A673 (cell line): Measurements from ENCODE around the gene NSG2. TPM values are rescaled to one million over a fixed set of nuclear protein-coding genes. Genes with fewer than 3 reads are reported as not detected.

ENCODE experiments used
- BruUV-seq: library from RNA; stranded (reverse); fragments of 400-500 nt; replicated peaks from 2 replicates; lab custom pipeline; 2021; lab: Mats Ljungman, UMichigan
- CTCF ChIA-PET: fragments of 300-600 bp; sonication (Branson Sonifier 250); formaldehyde crosslinking; loops from one replicate; lab custom pipeline; 2022; ENCODE audit warnings: antibody characterized with exemption; lab: Charles Lee
- POLR2A ChIA-PET: fragments of 300-600 bp; sonication (Branson Sonifier 250); formaldehyde crosslinking; loops from one replicate; lab custom pipeline; 2022; ENCODE audit warnings: antibody characterized with exemption; ENCODE audit not compliant: low non-redundant PET; lab: Charles Lee
- DNase-seq: peaks from one replicate; pipeline ENCODE4 v3.0.0-alpha.2; 2015; ENCODE audit warnings: low spot score
- H3K27ac ChIP-seq: fragments of 200-600 bp; sonication (generic); 2 replicates; pipeline ENCODE4 v1.5.1; 2016; ENCODE audit warnings: mixed run types, low read depth, mild to moderate bottlenecking, mixed read lengths, antibody characterized with exemption, low read length; ENCODE audit not compliant: poor library complexity, severe bottlenecking
- H3K27me3 ChIP-seq: fragments of 200-600 bp; sonication (generic); replicated peaks from 2 replicates; pipeline ENCODE4 v1.6.1; 2017; ENCODE audit warnings: mixed run types, low read depth, mild to moderate bottlenecking, mixed read lengths, antibody characterized with exemption, low read length; ENCODE audit not compliant: insufficient read depth, poor library complexity
- H3K36me3 ChIP-seq: fragments of 200-600 bp; sonication (generic); 2 replicates; pipeline ENCODE4 v1.6.1; 2016; ENCODE audit warnings: mixed run types, mild to moderate bottlenecking, mixed read lengths, antibody characterized with exemption, low read length; ENCODE audit not compliant: insufficient read depth, poor library complexity, severe bottlenecking
- H3K4me1 ChIP-seq: fragments of 200-600 bp; sonication (generic); 2 replicates; pipeline ENCODE4 v1.6.1; 2017; ENCODE audit warnings: mixed run types, mild to moderate bottlenecking, mixed read lengths, antibody characterized with exemption, low read length; ENCODE audit not compliant: insufficient read depth, poor library complexity, severe bottlenecking
- H3K4me3 ChIP-seq: fragments of 200-600 bp; sonication (generic); 2 replicates; pipeline ENCODE4 v1.5.1; 2016; ENCODE audit warnings: low read depth, mixed run types, mild to moderate bottlenecking, mixed read lengths, low read length; ENCODE audit not compliant: poor library complexity, severe bottlenecking
- H3K9me3 ChIP-seq: fragments of 200-600 bp; sonication (generic); 2 replicates; pipeline ENCODE4 v1.6.1; 2016; ENCODE audit warnings: mixed run types, low read depth, mild to moderate bottlenecking, mixed read lengths, antibody characterized with exemption, low read length; ENCODE audit not compliant: poor library complexity, severe bottlenecking
- EZH2 ChIP-seq: fragments of 200-600 bp; sonication (generic); IDR thresholded peaks from 2 replicates; pipeline ENCODE4 v1.6.1; 2017; ENCODE audit warnings: borderline replicate concordance, low read depth, mild to moderate bottlenecking, mixed read lengths, antibody characterized with exemption, low read length; ENCODE audit not compliant: poor library complexity, severe bottlenecking
- intact Hi-C: fragments of 100-400 bp; cut with micrococcal nuclease; formaldehyde crosslinking; loops from one replicate; pipeline ENCODE4 v1.10.0; 2022; ENCODE audit not compliant: unreplicated experiment
- total RNA-seq: library from RNA; stranded (reverse); gene quantifications from 2 replicates; pipeline ENCODE4 v1.2.3, GENCODE V29; 2021
- TF ChIP-seq, protein P1 (sequence below): fragments of 300-800, 200-600 bp; sonication (generic); conservative IDR thresholded peaks from 2 replicates; pipeline ENCODE4 v1.5.1; 2017; ENCODE audit warnings: low read depth, mild to moderate bottlenecking, antibody characterized with exemption, low read length, moderate library complexity, mixed read lengths

The NSG2 gene
- total RNA-seq, 1 experiment from 2014 or later: 0.60 TPM

DNA sequence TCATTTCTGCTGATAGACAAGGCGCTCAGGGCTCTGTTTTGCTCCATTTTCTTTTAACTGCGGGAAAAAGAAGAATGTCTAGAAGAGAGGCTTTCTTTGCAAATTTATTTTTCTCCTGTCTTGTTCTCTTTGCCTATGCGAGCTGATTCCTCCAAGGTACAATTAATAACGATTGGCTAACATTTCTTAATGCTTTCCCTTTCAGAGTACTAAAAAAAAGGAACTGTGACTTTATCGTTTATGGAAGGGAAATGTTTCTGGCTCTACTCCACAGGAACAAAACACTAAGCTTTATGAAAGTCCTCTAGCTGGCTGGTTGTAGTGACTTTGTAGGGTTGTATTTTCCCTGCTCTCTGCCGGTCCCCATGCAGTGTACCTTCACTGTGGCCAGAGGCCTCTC, 11.7 kb downstream of the NSG2 start:
- Histone ChIP-seq H3K4me1 (no peaks in the 10 kb centered on the region), H3K36me3 (no peaks in the 10 kb centered on the region), H3K4me3 (no peak overlapping the region), H3K27me3 (peaks cover 6% of the 10 kb centered on the region), H3K27ac (no peak overlapping the region), H3K9me3 (no peaks in the 10 kb centered on the region)
- intact Hi-C loops: no loop called here
- CTCF ChIA-PET: no interaction called here
- TF ChIP-seq, protein P1, sequence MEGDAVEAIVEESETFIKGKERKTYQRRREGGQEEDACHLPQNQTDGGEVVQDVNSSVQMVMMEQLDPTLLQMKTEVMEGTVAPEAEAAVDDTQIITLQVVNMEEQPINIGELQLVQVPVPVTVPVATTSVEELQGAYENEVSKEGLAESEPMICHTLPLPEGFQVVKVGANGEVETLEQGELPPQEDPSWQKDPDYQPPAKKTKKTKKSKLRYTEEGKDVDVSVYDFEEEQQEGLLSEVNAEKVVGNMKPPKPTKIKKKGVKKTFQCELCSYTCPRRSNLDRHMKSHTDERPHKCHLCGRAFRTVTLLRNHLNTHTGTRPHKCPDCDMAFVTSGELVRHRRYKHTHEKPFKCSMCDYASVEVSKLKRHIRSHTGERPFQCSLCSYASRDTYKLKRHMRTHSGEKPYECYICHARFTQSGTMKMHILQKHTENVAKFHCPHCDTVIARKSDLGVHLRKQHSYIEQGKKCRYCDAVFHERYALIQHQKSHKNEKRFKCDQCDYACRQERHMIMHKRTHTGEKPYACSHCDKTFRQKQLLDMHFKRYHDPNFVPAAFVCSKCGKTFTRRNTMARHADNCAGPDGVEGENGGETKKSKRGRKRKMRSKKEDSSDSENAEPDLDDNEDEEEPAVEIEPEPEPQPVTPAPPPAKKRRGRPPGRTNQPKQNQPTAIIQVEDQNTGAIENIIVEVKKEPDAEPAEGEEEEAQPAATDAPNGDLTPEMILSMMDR: no peak
- no peak for TF ChIP-seq EZH2
- POLR2A ChIA-PET: no interaction called here
- DNase-seq: no peak
- BruUV-seq: no TSS peak

DNA sequence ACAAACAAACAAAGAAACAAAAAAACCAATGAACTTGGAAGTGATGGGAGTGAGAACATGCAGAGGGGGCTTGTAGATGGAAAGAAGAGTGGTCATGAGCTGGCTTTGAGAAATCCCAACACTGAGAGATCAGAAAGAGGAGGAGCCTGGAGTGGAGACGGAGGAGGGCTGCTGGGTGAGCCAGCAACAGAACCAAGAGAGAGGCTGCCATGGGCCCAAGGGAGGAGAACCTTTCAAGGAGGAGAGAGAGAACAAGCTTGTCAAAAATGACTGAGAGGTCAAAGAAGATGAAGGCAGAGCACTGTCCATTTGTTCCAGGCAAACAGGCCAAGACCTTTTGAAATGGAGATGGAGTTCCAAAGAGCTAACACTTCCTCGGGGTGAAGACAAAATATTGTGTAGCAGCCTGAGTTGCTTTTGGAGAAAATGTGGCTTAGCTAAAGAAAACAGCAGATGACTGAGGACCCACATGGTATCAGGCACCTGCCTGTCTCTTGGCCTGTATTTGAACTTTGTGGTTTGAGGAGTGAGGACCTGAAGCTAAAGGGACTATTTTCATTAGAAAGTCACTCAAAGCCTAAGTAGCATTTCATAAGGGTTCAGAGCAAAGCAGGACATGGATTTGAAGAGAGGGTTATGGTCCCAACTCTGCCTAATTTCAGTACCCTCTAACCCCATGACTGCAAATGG, 13.1 kb downstream of the NSG2 start:
- no peaks in the 10 kb centered on the region for H3K9me3 ChIP-seq
- H3K27me3 ChIP-seq: peaks cover 6% of the 10 kb centered on the region
- no peaks in the 10 kb centered on the region for H3K36me3 ChIP-seq
- TF ChIP-seq EZH2: no peak
- TF ChIP-seq, protein P1: no peak
- DNase-seq: no peak
- CTCF ChIA-PET: no interaction called here
- intact Hi-C loops: no loop called here
- BruUV-seq: no TSS peak
- H3K4me3 ChIP-seq: no peak overlapping the region
- no peak overlapping the region for H3K27ac ChIP-seq
- POLR2A ChIA-PET: no interaction called here
- no peaks in the 10 kb centered on the region for H3K4me1 ChIP-seq

DNA sequence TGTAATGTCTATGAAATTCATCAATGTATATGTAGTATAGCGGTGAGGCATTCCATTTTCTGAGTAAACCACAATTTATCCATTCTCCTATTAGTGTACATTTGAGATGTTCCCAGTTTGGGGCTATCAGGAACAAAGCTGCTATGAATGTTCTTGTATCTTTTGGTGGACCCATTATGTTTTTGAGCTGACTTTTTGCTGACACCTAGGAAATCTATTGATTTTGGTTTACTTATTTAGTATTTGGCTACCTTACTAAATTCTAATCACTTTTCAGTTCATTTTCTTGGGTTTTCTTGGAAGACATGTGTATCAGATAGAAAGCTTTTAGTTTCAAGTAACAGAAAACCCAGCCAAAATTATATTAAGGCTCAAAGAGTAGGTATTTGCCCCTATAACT, 13.7 kb downstream of the NSG2 start:
- no peak for DNase-seq
- CTCF ChIA-PET: no interaction called here
- POLR2A ChIA-PET: no interaction called here
- Histone ChIP-seq H3K9me3 (no peaks in the 10 kb centered on the region), H3K4me1 (no peaks in the 10 kb centered on the region), H3K4me3 (no peak overlapping the region), H3K27me3 (peaks cover 6% of the 10 kb centered on the region), H3K36me3 (no peaks in the 10 kb centered on the region), H3K27ac (no peak overlapping the region)
- intact Hi-C loops: no loop called here
- no peak for TF ChIP-seq EZH2
- TF ChIP-seq, protein P1: no peak
- no TSS peak for BruUV-seq
